Spleen (tissue), 13 donors: ENCODE measurements around the gene ADH5. TPM values are rescaled to one million over a fixed set of nuclear protein-coding genes. Genes with fewer than 3 reads are reported as not detected.

Experiments used
- DNase-seq: peaks from one replicate; pipeline ENCODE4 v3.0.0-alpha.2; 2020
- H3K27ac ChIP-seq, 8 donors: fragments of 200-600 bp; sonication (generic) in 7 of 8; 1 replicate in 4 of 8; 2 replicates in 4 of 8; pipeline versions ENCODE4 v1.5.0 to v1.8.0; 2016 to 2021; ENCODE audit warnings: inconsistent platforms in 4 of 8, mild to moderate bottlenecking in 4 of 8, moderate library complexity in 1 of 8
- H3K27me3 ChIP-seq, 7 donors: fragments of 200-600 bp; sonication (generic) in 6 of 7; replicated peaks in 1 of 7; 1 replicate in 4 of 7; 2 replicates in 3 of 7; pipeline versions ENCODE4 v1.5.0 to v1.8.0; 2016 to 2021; ENCODE audit warnings: inconsistent platforms in 3 of 7, mild to moderate bottlenecking in 1 of 7
- H3K36me3 ChIP-seq, 6 donors: fragments of 200-600 bp; sonication (generic) in 5 of 6; 1 replicate in 4 of 6; 2 replicates in 2 of 6; pipeline versions ENCODE4 v1.5.0 to v1.8.0; 2016 to 2021; ENCODE audit warnings: inconsistent platforms in 2 of 6
- H3K4me1 ChIP-seq, 6 donors: fragments of 200-600 bp; sonication (generic) in 5 of 6; 1 replicate in 3 of 6; 2 replicates in 3 of 6; pipeline versions ENCODE4 v1.5.0 to v1.8.0; 2016 to 2021; ENCODE audit warnings: inconsistent platforms in 3 of 6
- H3K4me3 ChIP-seq, 8 donors: fragments of 200-600 bp; sonication (generic) in 7 of 8; 1 replicate in 4 of 8; 2 replicates in 4 of 8; pipeline versions ENCODE4 v1.5.0 to v1.8.0; 2016 to 2021; ENCODE audit warnings: inconsistent platforms in 4 of 8, mild to moderate bottlenecking in 4 of 8, moderate library complexity in 2 of 8
- H3K9me3 ChIP-seq, 8 donors: fragments of 200-600 bp; sonication (generic) in 7 of 8; 1 replicate in 4 of 8; 2 replicates in 4 of 8; pipeline versions ENCODE4 v1.5.0 to v1.8.0; 2016 to 2021; ENCODE audit warnings: inconsistent platforms in 4 of 8
- POLR2A ChIP-seq, 3 donors: fragments of 450-650 bp; IDR thresholded peaks; one replicate each; pipeline ENCODE4 v1.5.1; 2017; ENCODE audit warnings: antibody characterized with exemption in 3 of 3, mild to moderate bottlenecking in 1 of 3
- POLR2AphosphoS5 ChIP-seq, 3 donors: sonication (generic); formaldehyde crosslinking; IDR thresholded peaks; one replicate each; pipeline ENCODE4 v1.5.1; 2017; ENCODE audit warnings: antibody characterized with exemption in 3 of 3
- WGBS, 5 donors: extraction: QIAGEN DNeasy Blood & Tissue Kit in 3 of 5; methylation state at CpG; one replicate each; pipeline versions ENCODE4 v1.1.5 to v1.1.7; 2013 to 2018; 5-methylcytosine and 5-hydroxymethylcytosine counted together
- intact Hi-C: fragments of 100-400 bp; cut with DNase I; formaldehyde crosslinking; loops from one replicate; pipeline ENCODE4 v1.15.0; 2023; ENCODE audit warnings: low total_unique reads
- long read RNA-seq, 2 donors: transcript quantifications; one replicate each; lab custom pipeline, GENCODE V29; 2026
- polyA plus RNA-seq, 3 donors: library from polyadenylated mRNA; stranded (reverse); fragments of 200-250 nt; gene quantifications; one replicate each; pipeline ENCODE4 v1.2.1, GENCODE V29; 2013
- total RNA-seq, 7 donors: library from RNA; depleted of rRNA in 3 of 7; stranded (reverse); fragments of >200 nt in 3 of 7; fragmentation: NEBNext Ultra II Directional in 4 of 7; extraction: Animal tissue kit (Norgen Biotek cat#: 25700) in 4 of 7; gene quantifications; one replicate each; pipeline versions ENCODE4 v1.1.0 to v1.2.1, GENCODE V29; 2016 to 2021
- TF ChIP-seq, protein P1 (sequence below), 11 experiments: fragments of 200-600 bp in 7 of 11; fragments of 450-650 bp in 4 of 11; sonication (generic) in 4 of 11; IDR thresholded peaks in 8 of 11; conservative IDR thresholded peaks in 3 of 11; 1 replicate in 7 of 11; 2 replicates in 4 of 11; pipeline versions ENCODE4 v1.4.0 to v1.8.0; 2016 to 2021; ENCODE audit warnings: antibody characterized with exemption in 11 of 11, inconsistent platforms in 4 of 11, mild to moderate bottlenecking in 1 of 11
- donor health status: healthy with polysubstance abuse.
- donor health status: DM: no; HTN: no; CAD: no; lungs with moderate emphysema.
- donor health status: DM: no; HTN: no; CAD: no.
- donor health status: Bipolar disorder and iron deficiency.
- donor health status: healthy.
- donor health status: DM: no; HTN: no; CAD: no.
- donor health status: DM: yes; HTN: yes; CAD: no.

The ADH5 gene
- 10 to 100 TPM; 60.3 to 93.1 (median 69.9) TPM for total RNA-seq
- polyA plus RNA-seq: 10 to 100 TPM; 54.2 to 84.0 (median 81.3) TPM
- long read RNA-seq, donor 1, transcript ADH5-201 (9 exons, 2,615 nt): major isoform, 25 of 93 reads
- long read RNA-seq, donor 1, partial matches to known transcripts: 61 of 93 reads
- long read RNA-seq, donor 1, other reads (novel, unspliced or antisense): 0 of 93 reads
- long read RNA-seq, donor 2, transcript ADH5-201 (9 exons, 2,615 nt): major isoform, 20 of 57 reads
- long read RNA-seq, donor 2, partial matches to known transcripts: 37 of 57 reads
- long read RNA-seq, donor 2, other reads (novel, unspliced or antisense): 0 of 57 reads

DNA sequence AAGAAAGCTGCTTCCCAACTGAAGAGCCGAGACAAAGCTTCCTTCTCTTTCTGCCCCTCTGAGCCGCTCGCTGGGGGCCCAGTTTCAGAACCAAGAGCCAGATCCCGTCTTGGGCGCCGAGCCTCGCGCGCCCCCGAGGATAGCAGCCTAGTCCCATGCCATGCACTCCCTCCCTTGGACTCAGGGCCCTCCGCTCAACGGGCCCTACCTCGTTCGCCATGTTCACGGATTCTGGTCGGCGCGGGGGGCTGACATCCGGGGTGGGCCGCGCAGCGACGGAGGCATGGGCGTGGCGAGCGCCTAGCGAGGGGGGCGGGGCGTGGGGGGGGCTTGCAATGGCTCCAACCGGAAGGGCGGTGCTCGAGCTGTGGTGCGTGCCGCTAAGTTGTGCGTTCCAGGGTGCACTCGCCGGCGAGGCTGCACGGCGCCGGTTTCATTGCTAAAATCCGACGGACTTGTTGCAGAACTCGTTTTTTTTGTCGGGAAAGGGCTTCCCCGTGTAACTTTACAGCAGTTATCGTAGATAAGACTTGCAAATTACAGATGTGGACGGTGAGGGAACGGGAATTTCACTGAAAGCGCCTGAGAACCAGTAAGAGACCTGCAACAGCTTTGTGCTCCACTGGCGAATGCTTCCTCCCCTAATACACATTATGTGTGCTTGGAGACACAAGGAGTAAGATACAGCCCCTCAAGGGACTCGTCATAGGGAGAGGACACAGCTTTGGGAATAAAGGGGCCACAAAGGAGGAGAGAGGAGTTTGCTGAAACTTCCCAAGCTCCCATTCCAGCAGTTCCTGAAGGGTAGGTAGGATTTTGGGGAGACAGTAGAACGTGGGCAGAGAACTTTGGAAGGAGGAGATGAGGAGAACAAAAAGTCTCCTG, at the start of gene ADH5:
Gene ADH5 (minus strand): TSS at position 308 of the 885 bp plus-strand sequence. CDS start 88 bp downstream, at position 220.
- H3K27ac ChIP-seq: peak within 1 kb of the TSS; percentile 72 to 95 (median 92)
- WGBS, 5 donors: 1 to 2% (median 1%) methylated on average over 28 to 53 of the region's 53 CpGs
- H3K9me3 ChIP-seq: no peaks in the 10 kb centered on the region
- H3K36me3 ChIP-seq: peaks cover 2 to 21% (median 13%) of the 10 kb centered on the region in 6 donors
- no peaks in the 10 kb centered on the region for H3K27me3 ChIP-seq
- peaks cover 9 to 77% (median 34%) of the 10 kb centered on the region in 6 donors for H3K4me1 ChIP-seq
- intact Hi-C loops: no loop called here
- peak within 1 kb of the TSS; percentile 26 to 88 (median 68) for H3K4me3 ChIP-seq
- DNase-seq: peak; percentile 96
- peak in 2 of 3 donors; percentile 21 to 73 for TF ChIP-seq POLR2A (IDR thresholded peaks at IDR 0.05)
- peak; percentile 92 to 95 (median 94) for TF ChIP-seq POLR2AphosphoS5 (IDR thresholded peaks at IDR 0.05)
- TF ChIP-seq, protein P1, sequence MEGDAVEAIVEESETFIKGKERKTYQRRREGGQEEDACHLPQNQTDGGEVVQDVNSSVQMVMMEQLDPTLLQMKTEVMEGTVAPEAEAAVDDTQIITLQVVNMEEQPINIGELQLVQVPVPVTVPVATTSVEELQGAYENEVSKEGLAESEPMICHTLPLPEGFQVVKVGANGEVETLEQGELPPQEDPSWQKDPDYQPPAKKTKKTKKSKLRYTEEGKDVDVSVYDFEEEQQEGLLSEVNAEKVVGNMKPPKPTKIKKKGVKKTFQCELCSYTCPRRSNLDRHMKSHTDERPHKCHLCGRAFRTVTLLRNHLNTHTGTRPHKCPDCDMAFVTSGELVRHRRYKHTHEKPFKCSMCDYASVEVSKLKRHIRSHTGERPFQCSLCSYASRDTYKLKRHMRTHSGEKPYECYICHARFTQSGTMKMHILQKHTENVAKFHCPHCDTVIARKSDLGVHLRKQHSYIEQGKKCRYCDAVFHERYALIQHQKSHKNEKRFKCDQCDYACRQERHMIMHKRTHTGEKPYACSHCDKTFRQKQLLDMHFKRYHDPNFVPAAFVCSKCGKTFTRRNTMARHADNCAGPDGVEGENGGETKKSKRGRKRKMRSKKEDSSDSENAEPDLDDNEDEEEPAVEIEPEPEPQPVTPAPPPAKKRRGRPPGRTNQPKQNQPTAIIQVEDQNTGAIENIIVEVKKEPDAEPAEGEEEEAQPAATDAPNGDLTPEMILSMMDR (IDR thresholded peaks at IDR 0.05 in 8 of 11, conservative IDR thresholded peaks at IDR 0.05 in 3 of 11): no peak

DNA sequence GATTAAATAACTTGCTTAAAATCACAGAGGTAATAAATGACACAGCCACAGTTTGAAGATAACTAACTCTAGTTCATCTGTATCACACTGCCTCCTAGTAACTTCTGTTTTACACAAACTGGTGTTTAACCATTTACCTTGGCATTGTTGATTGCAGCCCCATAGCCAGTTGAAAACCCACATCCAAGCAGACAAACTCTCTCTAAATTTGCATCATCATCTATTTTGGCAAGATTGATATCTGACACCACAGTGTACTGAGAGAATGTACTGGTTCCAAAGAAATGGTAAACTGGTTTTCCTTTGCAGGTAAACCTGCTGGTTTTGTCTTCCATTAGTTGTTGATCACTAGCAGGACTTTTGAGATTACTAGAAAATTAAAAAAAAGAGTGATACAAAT, 47.7 kb upstream of the ADH5 start:
- no peaks in the 10 kb centered on the region for H3K4me1 ChIP-seq
- no peaks in the 10 kb centered on the region for H3K27me3 ChIP-seq
- no peaks in the 10 kb centered on the region for H3K9me3 ChIP-seq
- H3K4me3 ChIP-seq: no peak overlapping the region
- H3K27ac ChIP-seq: no peak overlapping the region
- no peaks in the 10 kb centered on the region for H3K36me3 ChIP-seq
- intact Hi-C loops: no loop called here
- DNase-seq: no peak
- no peak for TF ChIP-seq POLR2AphosphoS5 (IDR thresholded peaks at IDR 0.05)
- TF ChIP-seq, protein P1 (IDR thresholded peaks at IDR 0.05 in 8 of 11, conservative IDR thresholded peaks at IDR 0.05 in 3 of 11): no peak
- TF ChIP-seq POLR2A (IDR thresholded peaks at IDR 0.05): no peak

DNA sequence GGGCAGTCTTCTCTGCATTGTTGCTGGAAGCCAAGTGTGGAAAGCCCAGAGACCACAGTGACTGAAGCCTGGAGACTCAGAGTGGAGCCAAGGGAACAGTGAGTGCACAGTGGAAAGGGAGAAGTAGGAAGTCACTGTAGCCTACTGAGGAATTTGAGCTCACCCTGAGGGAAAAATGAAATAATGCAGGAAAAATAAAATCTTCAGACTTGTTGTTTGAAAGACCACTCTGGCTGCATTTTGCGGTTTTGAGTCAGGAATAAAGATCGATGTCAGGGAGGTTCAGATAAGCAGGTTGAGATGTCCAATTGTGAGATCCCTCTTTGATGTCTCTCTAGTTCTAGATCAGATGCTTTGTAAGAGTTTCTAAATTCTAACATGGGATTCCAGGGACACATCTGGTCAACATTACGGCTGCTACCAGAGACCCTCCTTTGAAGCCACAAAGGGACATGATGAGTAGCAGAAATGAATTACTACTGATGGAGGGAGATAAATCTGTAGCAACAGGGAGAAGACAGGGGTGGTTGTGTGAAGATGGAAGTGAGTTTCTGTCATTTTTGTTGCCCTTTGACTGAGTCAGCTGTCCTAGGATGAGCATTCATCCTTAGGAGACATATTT, 47.1 kb upstream of the ADH5 start:
- TF ChIP-seq POLR2AphosphoS5 (IDR thresholded peaks at IDR 0.05) (no peak), POLR2A (IDR thresholded peaks at IDR 0.05) (no peak)
- TF ChIP-seq, protein P1 (IDR thresholded peaks at IDR 0.05 in 8 of 11, conservative IDR thresholded peaks at IDR 0.05 in 3 of 11): no peak
- DNase-seq: no peak
- WGBS, 5 donors: 60 to 66% (median 64%) methylated on average over 3 of the region's 3 CpGs
- Histone ChIP-seq H3K4me1 (no peaks in the 10 kb centered on the region), H3K9me3 (no peaks in the 10 kb centered on the region), H3K4me3 (no peak overlapping the region), H3K36me3 (no peaks in the 10 kb centered on the region), H3K27me3 (no peaks in the 10 kb centered on the region), H3K27ac (no peak overlapping the region)
- intact Hi-C loops: no loop called here
